CD4-positive, alpha-beta T cell (primary cell): Measurements from ENCODE around the gene STIM2. TPM values are rescaled to one million over a fixed set of nuclear protein-coding genes. Genes with fewer than 3 reads are reported as not detected.
A peak's percentile ranks its signal among the peaks of the same experiment; 100 is the strongest.

Experiments used
- ATAC-seq: fragments of 200-7000 bp; cut with Tn5 transposase; one replicate; pipeline ENCODE4 v1.10.0; 2022; ENCODE audit warnings: mild to moderate bottlenecking; ENCODE audit not compliant: poor library complexity
- CTCF ChIA-PET: fragments of 350-600 bp; sonication (Branson Sonifier 250); formaldehyde crosslinking; loops from one replicate; lab custom pipeline; 2021; ENCODE audit warnings: antibody characterized with exemption, inconsistent platforms; lab: Charles Lee
- POLR2A ChIA-PET: fragments of 350-600 bp; sonication (Branson Sonifier 250); formaldehyde crosslinking; loops from one replicate; lab custom pipeline; 2021; ENCODE audit warnings: antibody characterized with exemption, inconsistent platforms; lab: Charles Lee
- DNase-seq, 14 experiments: peaks; one replicate each; pipeline ENCODE4 v3.0.0-alpha.2; 2013 to 2020; ENCODE audit warnings: mixed read lengths in 2 of 14
- H3K27ac ChIP-seq, 2 donors: one replicate each; pipeline versions ENCODE4 v1.5.1 to v1.7.0; 2013; ENCODE audit warnings: low read length in 2 of 2, low read depth in 1 of 2, mild to moderate bottlenecking in 1 of 2
- H3K27me3 ChIP-seq, 2 experiments: 1 replicate in 1 of 2; 2 replicates in 1 of 2; pipeline versions ENCODE4 v1.6.1 to v1.7.0; 2013; ENCODE audit warnings: low read length in 2 of 2, control low read depth in 1 of 2, mild to moderate bottlenecking in 1 of 2, moderate library complexity in 1 of 2; ENCODE audit not compliant: insufficient read depth in 2 of 2, control insufficient read depth in 1 of 2
- H3K36me3 ChIP-seq: one replicate; pipeline ENCODE4 v1.6.1; 2013; ENCODE audit warnings: low read length, control low read depth; ENCODE audit not compliant: insufficient read depth
- H3K4me1 ChIP-seq: one replicate; pipeline ENCODE4 v1.6.1; 2013; ENCODE audit warnings: low read length, control low read depth; ENCODE audit not compliant: insufficient read depth
- H3K4me3 ChIP-seq: one replicate; pipeline ENCODE4 v1.5.1; 2013; ENCODE audit warnings: mild to moderate bottlenecking, low read length, moderate library complexity
- H3K9me3 ChIP-seq, 2 experiments: 1 replicate in 1 of 2; 2 replicates in 1 of 2; pipeline versions ENCODE4 v1.6.1 to v1.7.0; 2013; ENCODE audit warnings: low read length in 2 of 2, mild to moderate bottlenecking in 2 of 2, control low read depth in 1 of 2, moderate library complexity in 1 of 2; ENCODE audit not compliant: control insufficient read depth in 1 of 2, insufficient read depth in 1 of 2
- H3K27ac Mint-ChIP-seq: one replicate; pipeline ENCODE4 v1.8.0; 2020; ENCODE audit warnings: mixed read lengths
- H3K27me3 Mint-ChIP-seq: one replicate; pipeline ENCODE4 v1.8.0; 2021; ENCODE audit warnings: mixed read lengths
- H3K36me3 Mint-ChIP-seq: one replicate; pipeline ENCODE4 v1.8.0; 2021; ENCODE audit warnings: low read depth, mixed read lengths
- H3K4me1 Mint-ChIP-seq: one replicate; pipeline ENCODE4 v1.8.0; 2021; ENCODE audit warnings: low read depth, mixed read lengths
- H3K4me3 Mint-ChIP-seq: one replicate; pipeline ENCODE4 v1.8.0; 2020; ENCODE audit warnings: mild to moderate bottlenecking, mixed read lengths
- H3K9me3 Mint-ChIP-seq: one replicate; pipeline ENCODE4 v1.8.0; 2020; ENCODE audit warnings: mixed read lengths
- CTCF ChIP-seq: fragments of 200-600 bp; IDR thresholded peaks from one replicate; pipeline ENCODE4 v1.8.0; 2022; ENCODE audit warnings: antibody characterized with exemption, mild to moderate bottlenecking
- intact Hi-C, 2 experiments: fragments of 100-400 bp; cut with DNase I in 1 of 2; cut with micrococcal nuclease in 1 of 2; formaldehyde crosslinking; loops; one replicate each; pipeline versions ENCODE4 v1.15.1 to v1.9.0; 2023 to 2025; cut with DNase I, micrococcal nuclease
- total RNA-seq, 174 experiments: library from RNA in 2 of 174; stranded (reverse) in 2 of 174; gene quantifications; one replicate each; pipeline ENCODE4 v1.2.3 and lab custom pipeline; 2021 to 2026

The STIM2 gene
- total RNA-seq, 2 experiments from 2014 or later: 53.7 to 54.9 TPM

- H3K4me1 ChIP-seq: peaks cover 14% of the 10 kb centered on the region
- no peaks in the 10 kb centered on the region for H3K9me3 ChIP-seq
- no peak overlapping the region for H3K27ac ChIP-seq
- no peaks in the 10 kb centered on the region for H3K36me3 Mint-ChIP-seq
- ChIA-PET CTCF (interaction anchor here (0.8 kb wide), 1 partner anchor 24 kb away, joined by 5 read pairs; no protein-coding TSS in a partner anchor), POLR2A (no interaction called here)
- intact Hi-C loops: loop anchor here in 1 of 2 experiments (10.0 kb wide), 1 partner anchor 46 kb away; the partner anchor contains the start of gene STIM2
- H3K27me3 Mint-ChIP-seq: no peaks in the 10 kb centered on the region
- no peaks in the 10 kb centered on the region for H3K27me3 ChIP-seq
- peaks cover 86% of the 10 kb centered on the region for H3K4me1 Mint-ChIP-seq
- ATAC-seq (no peak), DNase-seq (no peak)
- TF ChIP-seq CTCF: no peak
- no peak overlapping the region for H3K4me3 ChIP-seq
- no peaks in the 10 kb centered on the region for H3K36me3 ChIP-seq
- no peak overlapping the region for H3K27ac Mint-ChIP-seq
- no peaks in the 10 kb centered on the region for H3K9me3 Mint-ChIP-seq
- no peak overlapping the region for H3K4me3 Mint-ChIP-seq
Observed at GRCh38 chr4:26911254-26911653, 50.6 kb downstream of the STIM2 start.

- H3K4me3 ChIP-seq: no peak overlapping the region
- ChIA-PET CTCF (interaction anchor here (0.8 kb wide), 1 partner anchor 25 kb away, joined by 5 read pairs; no protein-coding TSS in a partner anchor), POLR2A (no interaction called here)
- no peaks in the 10 kb centered on the region for H3K36me3 ChIP-seq
- no peak for TF ChIP-seq CTCF
- Mint-ChIP-seq H3K27ac (peak overlapping the region; percentile 40), H3K36me3 (peaks cover under 1% of the 10 kb centered on the region), H3K9me3 (no peaks in the 10 kb centered on the region), H3K4me1 (peaks cover 89% of the 10 kb centered on the region), H3K4me3 (no peak overlapping the region), H3K27me3 (no peaks in the 10 kb centered on the region)
- intact Hi-C loops: loop anchor here in 1 of 2 experiments (10.0 kb wide), 1 partner anchor 47 kb away; the partner anchor contains the start of gene STIM2
- ATAC-seq: no peak
- DNase-seq: no peak
- H3K27me3 ChIP-seq: no peaks in the 10 kb centered on the region
- no peak overlapping the region for H3K27ac ChIP-seq
- H3K9me3 ChIP-seq: no peaks in the 10 kb centered on the region
- H3K4me1 ChIP-seq: peaks cover 14% of the 10 kb centered on the region
Observed at GRCh38 chr4:26912069-26912468, 51.4 kb downstream of the STIM2 start.

- peak in 1 of 14 experiments; percentile 37 for DNase-seq
- H3K4me1 ChIP-seq: peaks cover 14% of the 10 kb centered on the region
Observed at GRCh38 chr4:26912810-26913209, 52.2 kb downstream of the STIM2 start.

More at GRCh38 chr4:26912810-26913209, 52.2 kb downstream of the STIM2 start:
- no peak overlapping the region for H3K4me3 Mint-ChIP-seq
- no peaks in the 10 kb centered on the region for H3K9me3 ChIP-seq
- H3K27ac Mint-ChIP-seq: peak overlapping the region; percentile 40
- intact Hi-C loops: loop anchor here in 1 of 2 experiments (10.0 kb wide), 1 partner anchor 48 kb away; the partner anchor contains the start of gene STIM2
- peaks cover 89% of the 10 kb centered on the region for H3K4me1 Mint-ChIP-seq
- H3K4me3 ChIP-seq: no peak overlapping the region
- CTCF ChIA-PET: no interaction called here
- TF ChIP-seq CTCF: no peak
- POLR2A ChIA-PET: no interaction called here
- H3K27me3 ChIP-seq: no peaks in the 10 kb centered on the region
- no peak overlapping the region for H3K27ac ChIP-seq
- H3K9me3 Mint-ChIP-seq: no peaks in the 10 kb centered on the region
- H3K36me3 Mint-ChIP-seq: peaks cover 4% of the 10 kb centered on the region
- H3K36me3 ChIP-seq: no peaks in the 10 kb centered on the region
- no peak for ATAC-seq
- H3K27me3 Mint-ChIP-seq: no peaks in the 10 kb centered on the region
